GM21717 (cell line): Measurements from ENCODE around the gene CACTIN.
"Not testable (repeated sequence)": the region's sequence is repeated elsewhere in the genome, so short reads cannot be mapped to it uniquely, and the experiment has no call there.

Experiments used
- ATAC-seq: cut with Tn5 transposase; IDR thresholded peaks from one replicate; pipeline ENCODE4 v1.9.1; 2021; ENCODE audit warnings: mild to moderate bottlenecking, moderate library complexity; ENCODE audit not compliant: unreplicated experiment

Gene CACTIN

GRCh38 chr19:3590991-3591659 lies 35.5 kb downstream of the CACTIN start:
- no peak for ATAC-seq

DNA sequence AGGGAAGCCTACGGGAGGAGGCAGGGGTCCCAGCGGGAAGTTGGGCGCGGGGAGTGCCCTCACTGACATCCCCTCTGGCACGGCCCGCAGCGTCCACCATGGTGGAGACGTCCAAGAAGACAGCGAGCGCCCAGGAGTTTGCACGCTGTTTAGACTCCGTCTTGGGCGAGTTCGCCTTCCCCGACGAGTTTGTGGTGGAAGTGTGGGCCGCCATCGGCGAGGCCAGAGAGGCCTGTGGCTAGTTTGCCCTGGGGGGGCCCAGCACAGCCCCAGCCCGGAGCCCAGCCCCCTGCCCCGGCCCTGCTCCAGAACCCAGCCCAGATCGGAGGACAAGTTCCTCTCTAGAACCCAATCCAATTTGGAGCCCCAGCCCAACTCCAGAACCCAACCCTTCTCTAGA lies 36.6 kb downstream of the CACTIN start:
- ATAC-seq: no peak

DNA sequence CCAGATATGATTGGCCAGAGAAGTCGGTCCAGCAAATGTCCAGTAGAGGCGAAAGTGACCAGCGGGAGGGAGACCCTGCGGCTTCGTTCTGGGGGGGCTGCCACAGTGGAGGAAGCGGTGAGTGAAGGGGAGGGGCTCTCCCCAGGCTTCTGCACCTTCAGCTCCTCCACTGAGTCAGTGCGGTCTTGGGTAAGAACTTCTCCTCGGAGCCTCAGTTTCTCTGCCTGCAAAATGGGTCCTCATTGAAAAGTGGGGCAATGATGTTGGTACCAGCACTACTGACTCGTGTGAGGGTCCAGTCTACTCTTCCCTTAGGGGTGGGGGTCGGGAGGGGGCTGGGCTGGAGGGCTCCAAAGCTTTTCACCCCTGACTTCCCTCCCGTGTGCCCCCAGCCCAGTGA lies 37.2 kb downstream of the CACTIN start:
- no peak for ATAC-seq

DNA sequence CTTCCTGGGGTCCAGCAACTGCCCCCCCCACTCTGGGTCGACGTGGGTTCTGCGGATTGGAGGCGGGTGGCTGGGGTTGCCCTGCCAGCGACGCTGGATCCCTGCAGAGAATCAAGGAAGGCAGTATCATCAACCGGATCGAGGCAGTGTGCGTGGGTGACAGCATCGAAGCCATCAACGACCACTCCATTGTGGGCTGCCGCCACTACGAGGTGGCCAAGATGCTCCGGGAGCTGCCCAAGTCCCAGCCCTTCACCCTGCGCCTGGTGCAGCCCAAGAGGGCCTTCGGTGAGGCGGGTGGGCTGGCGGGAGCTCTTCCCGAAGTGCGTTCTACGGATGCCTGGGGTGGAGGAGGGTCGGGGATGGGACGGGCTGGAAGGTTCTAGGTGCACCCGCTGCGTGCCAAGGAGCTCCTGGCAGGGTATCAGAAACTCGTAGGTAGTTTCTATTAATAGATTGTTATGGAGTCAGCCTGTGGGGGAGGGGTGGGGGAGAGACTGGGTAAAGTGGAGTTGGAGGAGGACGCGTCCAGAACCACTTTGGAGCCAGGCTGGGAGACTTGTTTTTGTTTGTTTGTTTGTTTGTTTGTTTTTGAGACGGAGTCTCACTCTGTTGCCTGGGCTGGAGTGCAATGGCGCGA lies 39.8 kb downstream of the CACTIN start:
- no peak for ATAC-seq

GRCh38 chr19:3586127-3586626 lies 40.4 kb downstream of the CACTIN start:
- no peak for ATAC-seq

DNA sequence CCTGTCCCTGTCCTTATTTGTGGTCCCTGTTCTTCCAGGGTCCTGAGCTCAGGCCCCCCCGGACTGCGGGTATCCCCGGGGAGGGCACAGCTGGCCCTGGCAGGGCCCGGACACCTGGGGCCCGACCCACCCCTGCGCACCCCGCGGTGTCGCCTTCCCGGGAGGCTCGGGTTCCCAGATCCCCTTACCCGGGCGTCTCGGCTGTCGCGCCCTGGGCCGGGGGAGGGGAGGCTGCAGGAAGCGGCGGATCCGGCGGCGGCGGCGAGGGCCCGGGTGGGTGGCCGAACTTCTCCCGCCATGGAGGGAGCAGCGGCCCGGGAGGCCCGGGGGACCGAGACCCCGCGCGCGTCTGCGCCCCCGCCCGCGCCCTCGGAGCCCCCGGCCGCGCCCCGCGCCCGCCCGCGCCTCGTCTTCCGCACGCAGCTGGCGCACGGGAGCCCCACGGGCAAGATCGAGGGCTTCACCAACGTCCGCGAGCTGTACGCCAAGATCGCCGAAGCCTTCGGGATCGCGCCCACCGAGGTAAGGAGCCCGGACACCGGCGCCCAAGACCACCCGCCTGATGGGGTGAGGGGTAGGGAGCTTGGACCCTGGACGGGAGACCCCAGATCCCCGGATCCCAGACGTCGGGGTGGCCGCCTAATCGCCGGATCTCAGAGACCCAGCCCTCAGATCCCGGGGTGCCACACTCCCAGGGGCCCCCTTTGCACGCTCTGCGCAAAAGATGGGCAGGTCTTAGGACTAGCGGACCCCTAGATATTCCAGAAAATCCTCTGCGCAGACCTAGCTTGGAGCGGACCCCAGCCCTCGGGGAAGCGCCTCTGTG lies 41.1 kb downstream of the CACTIN start, which contains the start of gene GIPC3:
Gene GIPC3, plus strand, starts transcription at position 178 of the 826 bp plus-strand sequence. Its CDS starts 120 bp downstream, at position 298.
- ATAC-seq: no peak

DNA sequence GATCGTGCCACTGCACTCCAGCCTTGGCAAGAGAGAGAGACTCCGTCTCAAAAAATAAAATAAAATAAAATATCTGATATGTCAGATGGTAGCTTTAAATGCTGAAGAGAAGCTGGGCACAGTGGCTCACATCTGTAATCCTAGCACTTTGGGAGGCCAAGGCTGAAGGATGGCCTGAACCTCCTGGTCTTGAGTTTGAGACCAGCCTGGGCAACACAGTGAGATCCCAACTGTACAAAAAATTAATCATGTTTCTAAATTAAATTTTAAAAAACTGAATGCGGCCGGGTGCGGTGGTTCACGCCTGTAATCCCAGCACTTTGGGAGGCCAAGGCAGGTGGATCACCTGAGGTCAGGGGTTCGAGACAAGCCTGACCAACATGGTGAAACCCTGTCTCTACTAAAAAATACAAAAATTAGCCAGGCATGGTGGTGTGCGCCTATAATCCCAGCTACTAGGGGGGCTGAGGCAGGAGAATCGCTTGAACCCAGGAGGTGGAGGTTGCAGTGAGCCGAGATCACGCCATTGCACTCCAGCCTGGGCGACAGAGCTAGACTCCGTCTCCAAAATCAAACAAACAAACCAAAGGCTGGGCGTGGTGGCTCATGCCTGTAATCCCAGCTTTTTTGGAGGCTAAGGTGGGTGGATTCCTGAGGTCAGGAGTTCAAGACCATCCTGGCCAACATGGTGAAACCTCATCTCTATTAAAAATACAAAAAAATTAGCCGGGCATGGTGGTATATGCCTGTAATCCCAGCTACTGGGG lies 42.4 kb downstream of the CACTIN start:
- not testable (repeated sequence) for ATAC-seq

- ATAC-seq: not testable (repeated sequence)
Observed at GRCh38 chr19:3581792-3582191, 44.8 kb downstream of the CACTIN start.

GRCh38 chr19:3580156-3580934 lies 46.2 kb downstream of the CACTIN start:
- no peak for ATAC-seq

DNA sequence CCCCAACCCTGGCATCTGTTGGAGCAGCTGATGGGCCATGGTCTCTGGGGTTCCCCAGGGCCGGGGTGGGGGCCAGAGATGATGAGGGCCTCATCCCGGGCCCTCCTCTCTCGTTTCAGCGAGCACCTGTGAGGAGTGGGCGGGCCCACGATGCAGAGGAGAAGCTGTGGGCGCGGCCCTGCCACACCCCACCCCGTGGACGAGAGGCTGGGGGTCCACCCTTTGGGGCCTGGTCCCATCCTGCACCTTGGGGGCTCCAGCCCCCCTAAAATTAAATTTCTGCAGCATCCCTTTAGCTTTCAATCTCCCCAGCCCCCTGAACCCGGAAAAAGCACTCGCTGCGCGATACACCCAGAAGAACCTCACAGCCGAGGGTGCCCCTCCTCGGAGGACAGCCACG lies 48.2 kb downstream of the CACTIN start:
- no peak for ATAC-seq

DNA sequence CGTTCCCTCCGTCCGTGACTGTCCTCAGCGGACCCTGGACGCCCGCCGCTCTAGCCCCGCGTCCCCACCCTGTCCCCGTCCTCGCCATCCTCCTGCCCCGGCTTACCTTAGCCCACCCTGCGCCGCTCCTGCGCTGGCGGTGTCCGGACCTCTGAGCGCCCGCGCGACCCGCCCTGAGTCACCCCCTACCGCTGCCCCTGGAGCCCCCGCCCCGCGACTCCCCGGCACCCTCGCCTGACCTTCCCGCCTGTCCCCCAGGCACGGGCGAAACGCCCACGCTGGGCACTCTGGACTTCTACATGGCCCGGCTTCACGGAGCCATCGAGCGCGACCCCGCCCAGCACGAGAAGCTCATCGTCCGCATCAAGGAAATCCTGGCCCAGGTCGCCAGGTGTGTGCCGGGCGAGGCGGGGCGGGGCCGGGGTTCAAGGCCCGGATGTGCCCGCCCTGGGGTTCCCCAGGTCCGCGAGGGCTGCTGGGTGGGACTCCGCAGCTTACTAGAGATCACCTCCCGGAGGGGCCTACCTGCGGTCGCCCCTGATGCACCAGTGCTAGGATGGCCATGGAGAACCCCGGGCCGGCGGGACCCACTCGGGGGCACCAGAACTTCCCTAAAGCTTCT lies 48.8 kb downstream of the CACTIN start:
- ATAC-seq: no peak

- ATAC-seq: no peak
Observed at GRCh38 chr19:3576696-3577443, 49.7 kb downstream of the CACTIN start.

- ATAC-seq: no peak
Observed at GRCh38 chr19:3575949-3576673, 50.5 kb downstream of the CACTIN start.

GRCh38 chr19:3575260-3575741 lies 51.3 kb downstream of the CACTIN start:
- no peak for ATAC-seq

DNA sequence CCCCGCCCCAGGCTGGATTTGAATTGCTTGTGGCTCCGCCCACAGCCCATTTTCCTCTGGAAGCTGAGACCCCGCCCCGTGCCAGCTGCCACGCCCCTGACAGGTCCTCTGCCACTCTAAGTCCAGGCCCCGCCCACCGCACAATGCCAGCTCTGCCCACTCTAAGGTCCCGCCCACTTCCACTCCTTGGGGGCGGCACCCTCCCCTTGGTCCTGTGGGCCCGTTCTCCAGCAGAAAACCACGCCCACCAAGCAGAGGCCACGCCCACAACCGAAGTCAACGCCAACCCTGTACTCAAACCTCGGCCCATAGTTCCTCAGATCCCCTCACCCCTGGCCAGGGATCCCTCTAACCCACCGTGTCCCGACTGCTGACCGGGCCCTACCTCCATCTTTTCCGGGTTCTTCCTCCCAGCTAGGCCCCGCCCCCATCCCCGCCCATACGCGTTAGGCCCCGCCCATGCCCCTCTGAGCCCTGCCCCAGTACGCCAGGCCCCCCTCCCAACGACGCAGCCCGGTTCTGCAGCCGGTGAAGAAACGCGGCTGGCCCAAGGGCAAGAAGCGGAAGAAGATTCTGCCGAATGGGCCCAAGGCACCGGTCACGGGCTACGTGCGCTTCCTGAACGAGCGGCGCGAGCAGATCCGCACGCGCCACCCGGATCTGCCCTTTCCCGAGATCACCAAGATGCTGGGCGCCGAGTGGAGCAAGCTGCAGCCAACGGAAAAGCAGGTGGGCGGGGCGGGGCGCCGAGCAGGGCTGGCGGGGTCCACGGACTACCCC lies 52.5 kb downstream of the CACTIN start:
- ATAC-seq: no peak

DNA sequence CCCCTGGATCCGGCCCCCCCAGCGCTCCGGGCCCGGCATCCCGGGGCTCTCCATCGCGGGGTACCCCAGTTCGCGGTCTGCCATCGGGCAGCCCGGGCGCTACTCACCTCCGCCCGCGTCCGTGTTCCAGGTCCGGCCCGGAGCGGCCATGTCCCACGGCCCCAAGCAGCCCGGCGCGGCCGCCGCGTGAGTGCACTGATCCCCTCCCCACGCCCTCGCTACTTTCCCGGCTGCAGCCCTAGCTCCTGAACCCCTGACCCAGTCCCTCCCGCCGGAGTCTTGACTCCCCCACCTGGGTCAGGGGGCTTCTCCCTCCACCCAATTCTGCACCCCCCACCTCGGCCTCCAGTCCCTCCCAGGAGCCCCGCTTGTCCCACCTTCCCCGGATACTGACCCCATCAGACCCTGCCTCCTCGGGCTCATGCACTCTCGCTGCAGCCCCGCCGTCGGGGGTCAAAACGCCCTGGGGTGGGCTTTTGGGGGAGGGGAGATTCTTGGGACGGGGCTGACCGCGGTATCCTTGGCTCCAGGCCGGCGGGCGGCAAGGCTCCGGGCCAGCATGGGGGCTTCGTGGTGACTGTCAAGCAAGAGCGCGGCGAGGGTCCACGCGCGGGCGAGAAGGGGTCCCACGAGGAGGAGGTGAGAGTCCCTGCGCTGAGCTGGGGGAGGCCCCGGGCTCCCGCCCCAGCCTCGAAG lies 53.3 kb downstream of the CACTIN start:
- no peak for ATAC-seq

- ATAC-seq: no peak
Observed at GRCh38 chr19:3572855-3573161, 53.8 kb downstream of the CACTIN start, which contains the start of gene HMG20B. Gene HMG20B (plus strand): TSS chr19:3572944. CDS start chr19:3573310, 366 bp downstream.
